ENCODE results near the gene CHD9NB.
"Not testable (repeated sequence)": the region's sequence is repeated elsewhere in the genome, so short reads cannot be mapped to it uniquely, and the experiment has no call there.

Gene CHD9NB

GRCh38 chr16:53053967-53054669 is 1.4 kb upstream of the CHD9NB start:
- H3K27me3 ChIP-seq = no peaks in the 10 kb centered on the region
- no peak for TF ChIP-seq CTCF (IDR thresholded peaks at IDR 0.05)
- peak overlapping the region; percentile 59 to 68 for H3K4me3 ChIP-seq
- H3K9me3 ChIP-seq = no peaks in the 10 kb centered on the region
- peak overlapping the region; percentile 76 to 88 for H3K27ac ChIP-seq
- intact Hi-C loops (cut with DNase I; ENCODE audit: low total_unique reads) = loop anchor here (2.0 to 10.0 kb wide), 2 partner anchors 77 to 151 kb away; no protein-coding TSS in a partner anchor
- H3K4me1 ChIP-seq = peaks cover 0 to 36% (median 12%) of the 10 kb centered on the region in 4 donors
- DNase-seq = peak; percentile 47 to 72
- H3K36me3 ChIP-seq = no peaks in the 10 kb centered on the region

- H3K27ac ChIP-seq, H3K9me3 ChIP-seq, H3K36me3 ChIP-seq, DNase-seq, H3K4me3 ChIP-seq, H3K27me3 ChIP-seq: not testable (repeated sequence)
- peaks cover 0 to 23% (median 8%) of the 10 kb centered on the region in 4 donors for H3K4me1 ChIP-seq
- intact Hi-C loops (cut with DNase I; ENCODE audit: low total_unique reads) = loop anchor here (10.0 kb wide), 1 partner anchor 154 kb away; no protein-coding TSS in a partner anchor
Observed at GRCh38 chr16:53051255-53051654, 1.4 kb downstream of the CHD9NB start.

- H3K36me3 ChIP-seq = no peaks in the 10 kb centered on the region
- peaks cover 0 to 20% of the 10 kb centered on the region in 2 donors for H3K27me3 ChIP-seq
- H3K4me3 ChIP-seq = no peak overlapping the region
- H3K9me3 ChIP-seq = no peaks in the 10 kb centered on the region
- no peak overlapping the region for H3K27ac ChIP-seq
- DNase-seq = no peak
- intact Hi-C loops (cut with DNase I; ENCODE audit: low total_unique reads) = no loop called here
- peaks cover 0 to 17% (median 5%) of the 10 kb centered on the region in 4 donors for H3K4me1 ChIP-seq
- TF ChIP-seq CTCF (IDR thresholded peaks at IDR 0.05) = no peak
Observed at GRCh38 chr16:53048139-53048915, 4.4 kb downstream of the CHD9NB start.

GRCh38 chr16:53047515-53047914 is 5.2 kb downstream of the CHD9NB start:
- not testable (repeated sequence) for H3K27ac ChIP-seq, DNase-seq, H3K4me3 ChIP-seq, H3K36me3 ChIP-seq, H3K9me3 ChIP-seq
- Histone ChIP-seq H3K27me3 (peaks cover 0 to 20% of the 10 kb centered on the region in 2 donors), H3K4me1 (peaks cover 0 to 20% (median 7%) of the 10 kb centered on the region in 4 donors)
- intact Hi-C loops (cut with DNase I; ENCODE audit: low total_unique reads) = loop anchor here (2.0 kb wide), 1 partner anchor 177 kb away; no protein-coding TSS in a partner anchor

GRCh38 chr16:53045341-53046220 is 7.1 kb downstream of the CHD9NB start:
- Histone ChIP-seq H3K36me3 (no peaks in the 10 kb centered on the region), H3K27me3 (peaks cover 0 to 20% of the 10 kb centered on the region in 2 donors), H3K9me3 (no peaks in the 10 kb centered on the region), H3K4me1 (peaks cover 0 to 17% (median 8%) of the 10 kb centered on the region in 4 donors), H3K27ac (no peak overlapping the region), H3K4me3 (no peak overlapping the region)
- intact Hi-C loops (cut with DNase I; ENCODE audit: low total_unique reads) = loop anchor here (2.0 kb wide), 1 partner anchor 179 kb away; no protein-coding TSS in a partner anchor
- no peak for TF ChIP-seq CTCF (IDR thresholded peaks at IDR 0.05)
- DNase-seq = no peak

- no peak for DNase-seq
- intact Hi-C loops (cut with DNase I; ENCODE audit: low total_unique reads) = no loop called here
- Histone ChIP-seq H3K4me3 (no peak overlapping the region), H3K4me1 (peaks cover 0 to 17% (median 8%) of the 10 kb centered on the region in 4 donors), H3K27ac (no peak overlapping the region), H3K9me3 (no peaks in the 10 kb centered on the region), H3K36me3 (no peaks in the 10 kb centered on the region), H3K27me3 (peaks cover 0 to 20% of the 10 kb centered on the region in 2 donors)
- TF ChIP-seq CTCF (IDR thresholded peaks at IDR 0.05) = no peak
Observed at GRCh38 chr16:53043986-53044601, 8.6 kb downstream of the CHD9NB start.
